Measurements from ENCODE around the gene HINT1. TPM values are rescaled to one million over a fixed set of nuclear protein-coding genes. Genes with fewer than 3 reads are reported as not detected.

HINT1 gene
- total and polyA plus RNA-seq, 12 donors = 53.8 to 279 (median 130) TPM

- no peak for DNase-seq
- Histone ChIP-seq H3K4me3 (no peak overlapping the region), H3K36me3 (peaks cover 0 to 5% (median 0%) of the 10 kb centered on the region in 9 donors), H3K27me3 (no peaks in the 10 kb centered on the region), H3K4me1 (peaks cover 5 to 43% (median 33%) of the 10 kb centered on the region in 9 donors), H3K27ac (no peak overlapping the region), H3K9me3 (no peaks in the 10 kb centered on the region)
- intact Hi-C loops (cut with DNase I) = loop anchor here in 7 of 10 donors (5.0 to 10.0 kb wide), 6 partner anchors 95 to 247 kb away; partner anchors contain the start of gene CDC42SE2 (in 3 of the 7)
- no peak for ATAC-seq
- WGBS, 2 donors = 87 to 93% methylated on average over 5 of the region's 5 CpGs
- no peak for TF ChIP-seq CTCF (IDR thresholded peaks at IDR 0.05)
Measured at GRCh38 chr5:131167615-131168014, 2.6 kb upstream of the HINT1 start.

- Histone ChIP-seq H3K4me3 (peak overlapping the region; percentile 73 to 95 (median 82)), H3K9me3 (no peaks in the 10 kb centered on the region), H3K36me3 (peaks cover 0 to 37% (median 23%) of the 10 kb centered on the region in 9 donors), H3K27me3 (no peaks in the 10 kb centered on the region), H3K4me1 (peaks cover 0 to 25% (median 20%) of the 10 kb centered on the region in 9 donors), H3K27ac (peak overlapping the region; percentile 85 to 98 (median 92))
- ATAC-seq (peak; percentile 70 to 92 (median 81)), DNase-seq (peak; percentile 45 to 64)
- TF ChIP-seq CTCF (IDR thresholded peaks at IDR 0.05) = peak in 2 of 9 donors; percentile 19 to 24
- intact Hi-C loops (cut with DNase I) = loop anchor here in 8 of 10 donors (2.0 to 10.0 kb wide), 10 partner anchors 98 to 253 kb away; partner anchors contain the start of gene CDC42SE2 (in 4 of the 8)
- 0% methylated on average over 60 to 73 of the region's 73 CpGs for WGBS, 2 donors
Measured at GRCh38 chr5:131164191-131165118, 601 bp downstream of the HINT1 start.

GRCh38 chr5:131163276-131164119 is 1.6 kb downstream of the HINT1 start:
- no peak for ATAC-seq

More at GRCh38 chr5:131163276-131164119, 1.6 kb downstream of the HINT1 start:
- peak overlapping the region in 9 of 10 donors; percentile 85 to 98 (median 92) for H3K27ac ChIP-seq
- H3K4me1 ChIP-seq = peaks cover 0 to 25% (median 20%) of the 10 kb centered on the region in 9 donors
- TF ChIP-seq CTCF (IDR thresholded peaks at IDR 0.05) = no peak
- peaks cover 0 to 47% (median 23%) of the 10 kb centered on the region in 9 donors for H3K36me3 ChIP-seq
- DNase-seq = no peak
- intact Hi-C loops (cut with DNase I) = loop anchor here in 7 of 10 donors (2.0 to 10.0 kb wide), 9 partner anchors 101 to 254 kb away; partner anchors contain the start of gene CDC42SE2 (in 2 of the 7)
- H3K4me3 ChIP-seq = peak overlapping the region; percentile 73 to 95 (median 82)
- H3K9me3 ChIP-seq = no peaks in the 10 kb centered on the region
- no peaks in the 10 kb centered on the region for H3K27me3 ChIP-seq
- 28 to 35% methylated on average over 9 of the region's 9 CpGs for WGBS, 2 donors
